Stimulated activated CD8-positive, alpha-beta memory T cell treated with anti-CD3 and anti-CD28 coated beads, Interleukin-7, amount 100 ng/mL, for 24 hours (primary cell): ENCODE measurements around the gene AOPEP.
"Not testable (repeated sequence)": the region's sequence is repeated elsewhere in the genome, so short reads cannot be mapped to it uniquely, and the experiment has no call there.

Experiments
- DNase-seq: peaks from one replicate; pipeline ENCODE4 v3.0.0-alpha.2; 2020; ENCODE audit warnings: low read depth

The AOPEP gene

GRCh38 chr9:94869415-94869843 is 142.9 kb downstream of the AOPEP start:
- DNase-seq: no peak

GRCh38 chr9:94870465-94870792 is 143.9 kb downstream of the AOPEP start:
- no peak for DNase-seq

GRCh38 chr9:94870793-94871558 is 144.5 kb downstream of the AOPEP start:
- DNase-seq: no peak

DNA sequence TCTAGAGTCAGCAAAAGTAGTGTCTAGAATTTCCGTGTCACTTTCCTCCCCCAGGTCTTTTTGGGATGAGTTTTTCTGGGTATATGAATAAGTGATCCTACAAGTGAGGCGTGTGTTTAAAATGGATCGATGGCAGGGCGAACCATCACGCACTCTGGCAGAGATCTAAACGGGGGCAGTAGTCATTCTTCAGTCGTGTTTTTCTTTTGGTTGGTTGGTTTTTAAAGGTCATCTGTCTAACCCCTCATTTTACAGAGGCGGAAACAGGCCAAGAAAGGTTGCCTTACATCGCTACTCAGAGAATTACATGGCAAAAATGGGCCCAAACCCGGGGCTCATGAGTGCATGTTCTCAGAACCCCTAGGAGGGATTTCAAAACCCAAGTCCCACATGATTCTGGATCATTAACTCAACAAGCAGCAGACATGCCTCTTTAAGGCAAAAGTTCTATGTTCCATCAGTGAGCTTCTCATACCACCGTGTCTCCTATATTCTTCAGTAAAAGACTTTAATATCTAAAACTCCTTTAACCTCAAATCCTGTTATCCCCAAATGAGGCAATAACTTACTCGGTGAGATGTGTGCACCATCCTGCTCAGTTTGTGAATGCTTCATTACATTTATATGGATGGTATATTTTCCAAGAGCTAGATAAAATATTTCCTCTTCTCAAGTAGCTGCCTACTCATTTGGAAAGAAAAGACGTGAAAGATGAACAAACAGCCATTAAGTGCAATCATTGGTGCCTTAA is 145.8 kb downstream of the AOPEP start:
- no peak for DNase-seq

DNA sequence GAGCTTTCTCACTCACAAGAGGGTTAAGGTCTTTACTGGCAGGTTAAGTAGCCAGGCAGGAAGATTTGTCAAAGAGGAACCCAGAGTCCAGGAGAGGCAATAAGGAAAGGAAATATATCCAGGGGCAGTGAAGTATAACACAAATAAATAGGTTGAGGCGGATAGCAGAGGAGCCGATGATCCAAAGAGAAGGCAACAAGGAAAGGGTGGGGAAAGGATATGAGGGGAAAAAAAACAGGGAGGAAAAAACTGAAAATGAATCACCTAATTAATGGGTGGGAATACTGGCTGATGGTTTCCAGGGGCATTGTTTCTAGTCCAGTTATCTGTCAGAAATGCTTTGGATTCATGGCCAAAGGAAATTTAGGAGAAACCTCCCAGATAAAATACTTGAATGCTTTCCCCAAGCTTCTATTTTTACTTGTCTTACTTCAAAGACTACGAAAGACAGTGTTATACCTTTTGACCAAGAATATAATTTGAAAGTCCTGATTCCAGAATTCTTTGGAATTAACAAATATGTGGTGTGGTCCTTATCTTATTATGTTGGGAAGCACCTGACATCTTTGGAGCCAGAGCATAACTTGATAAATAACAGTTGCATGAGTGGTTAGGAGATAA is 146.5 kb downstream of the AOPEP start:
- DNase-seq: no peak

DNA sequence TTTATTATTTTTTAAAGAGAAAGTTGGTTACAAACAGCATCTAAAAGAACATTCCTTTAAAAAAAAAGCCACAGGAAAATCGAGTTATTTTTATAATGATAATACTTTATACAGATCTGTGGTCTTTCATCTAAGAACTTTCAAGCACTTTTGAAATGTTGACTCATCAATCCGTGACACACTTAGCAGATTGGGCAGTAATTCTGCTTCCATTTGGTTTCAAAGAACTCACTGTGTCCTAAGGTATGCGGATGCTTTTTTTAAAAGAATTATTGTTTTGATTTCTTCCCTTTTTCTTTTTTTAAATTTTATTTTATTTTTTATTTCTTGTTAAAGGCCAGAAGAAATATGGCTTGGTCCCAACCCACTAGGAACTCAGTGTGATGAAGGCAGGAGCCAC is 147.8 kb downstream of the AOPEP start:
- DNase-seq: no peak

GRCh38 chr9:94875300-94876020 is 149.0 kb downstream of the AOPEP start:
- no peak for DNase-seq

DNA sequence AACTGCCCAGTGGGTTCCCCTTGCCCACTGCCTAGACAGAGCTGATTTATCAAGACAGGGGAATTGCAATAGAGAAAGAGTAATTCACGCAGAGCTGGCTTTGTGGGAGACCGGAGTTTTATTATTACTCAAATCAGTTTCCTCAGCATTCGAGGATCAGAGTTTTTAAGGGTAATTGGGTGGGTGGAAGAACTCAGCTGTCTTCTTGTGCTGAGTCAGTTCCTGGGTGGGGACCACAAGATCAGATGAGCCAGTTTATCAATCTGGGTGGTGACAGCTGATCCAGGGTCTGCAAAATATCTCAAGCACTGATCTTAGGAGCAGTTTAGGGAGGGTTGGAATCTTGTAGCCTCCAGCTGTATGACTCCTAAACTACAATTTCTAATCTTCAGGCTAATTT is 152.3 kb downstream of the AOPEP start:
- DNase-seq: not testable (repeated sequence)

DNA sequence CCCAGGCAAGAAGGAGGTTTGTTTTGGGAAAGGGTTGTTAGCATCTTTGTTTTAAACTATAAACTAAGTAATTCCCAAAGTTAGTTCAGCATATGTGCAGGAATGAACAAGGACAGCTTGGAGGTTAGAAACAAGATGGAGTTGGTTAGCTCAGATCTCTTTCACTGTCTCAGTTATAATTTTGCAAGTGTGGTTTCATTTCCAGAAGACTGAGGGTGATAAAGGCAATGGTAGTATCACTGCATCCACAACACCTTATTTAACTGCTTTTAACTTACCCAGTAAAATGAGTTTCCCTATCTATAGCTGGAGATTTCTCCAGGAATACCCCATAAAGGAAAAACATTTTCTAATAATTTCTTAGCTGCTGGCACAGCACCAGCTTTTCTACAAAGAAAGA is 152.7 kb downstream of the AOPEP start:
- DNase-seq: no peak

DNA sequence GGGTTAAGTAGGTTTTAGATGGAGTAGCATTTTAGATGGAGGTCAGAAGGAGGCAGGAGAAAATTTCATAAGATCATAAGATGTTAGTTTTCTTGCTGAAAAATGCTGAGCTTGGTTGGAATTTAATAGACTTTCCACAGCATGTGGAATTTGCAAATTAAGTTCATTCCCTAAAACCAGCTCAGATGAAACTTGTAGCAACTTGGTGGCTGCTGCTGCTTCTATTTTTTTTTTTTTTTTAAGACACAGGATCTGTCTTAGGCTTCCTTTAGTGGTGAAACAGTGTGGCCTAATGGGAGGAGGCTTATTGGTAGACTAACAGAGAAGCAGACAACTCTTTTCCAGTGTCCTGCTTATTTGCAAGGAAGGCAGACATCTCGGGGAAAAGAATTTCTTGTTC is 154.5 kb downstream of the AOPEP start:
- DNase-seq: no peak

GRCh38 chr9:94881454-94881853 is 155.0 kb downstream of the AOPEP start:
- DNase-seq: no peak

GRCh38 chr9:94881940-94882339 is 155.4 kb downstream of the AOPEP start:
- DNase-seq: no peak

- no peak for DNase-seq
These were observed 156.6 kb downstream of the AOPEP start for GRCh38 chr9:94882966-94883641.

- no peak for DNase-seq
These were observed 159.5 kb downstream of the AOPEP start for GRCh38 chr9:94885854-94886447.

DNA sequence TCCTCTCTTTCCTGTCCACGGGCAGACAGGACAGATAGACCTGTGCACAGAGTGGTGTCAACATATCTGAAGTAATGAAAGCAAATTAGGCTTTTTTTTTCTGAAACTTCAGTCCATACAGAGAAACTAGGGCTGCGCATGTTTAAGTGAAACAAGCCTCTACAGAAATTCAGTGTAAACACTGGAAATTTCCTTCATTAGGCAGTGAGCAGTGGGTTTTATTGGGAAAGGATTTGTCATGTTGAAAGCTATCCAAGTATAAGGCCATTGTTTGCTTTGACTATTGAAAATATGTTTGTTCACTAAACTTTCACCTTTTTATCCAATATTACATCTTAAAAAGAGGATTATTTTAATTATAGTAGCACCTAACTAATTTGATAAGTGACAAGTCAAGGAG is 161.2 kb downstream of the AOPEP start:
- DNase-seq: no peak

- no peak for DNase-seq
These were observed 162.3 kb downstream of the AOPEP start for GRCh38 chr9:94888775-94889174.

DNA sequence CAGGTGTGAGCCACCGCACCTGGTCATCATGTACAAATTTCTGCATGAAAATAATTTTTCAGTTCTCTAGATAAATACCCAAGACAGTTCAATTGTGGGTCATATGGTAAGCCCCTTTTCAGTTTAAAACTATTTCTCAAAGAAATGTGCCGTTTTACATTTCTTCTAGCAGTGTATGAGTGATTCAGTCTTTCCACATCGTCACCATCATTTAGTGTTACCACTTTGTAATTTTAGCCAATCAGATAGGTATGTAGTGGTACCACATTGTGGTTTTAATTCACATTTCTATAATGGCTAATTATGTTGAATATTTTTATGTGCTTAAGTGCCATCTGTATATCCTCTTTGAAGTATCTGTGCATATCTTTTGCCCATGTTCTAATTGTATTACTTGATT is 163.1 kb downstream of the AOPEP start:
- no peak for DNase-seq

- no peak for DNase-seq
These were observed 164.7 kb downstream of the AOPEP start for GRCh38 chr9:94891183-94891582.

DNA sequence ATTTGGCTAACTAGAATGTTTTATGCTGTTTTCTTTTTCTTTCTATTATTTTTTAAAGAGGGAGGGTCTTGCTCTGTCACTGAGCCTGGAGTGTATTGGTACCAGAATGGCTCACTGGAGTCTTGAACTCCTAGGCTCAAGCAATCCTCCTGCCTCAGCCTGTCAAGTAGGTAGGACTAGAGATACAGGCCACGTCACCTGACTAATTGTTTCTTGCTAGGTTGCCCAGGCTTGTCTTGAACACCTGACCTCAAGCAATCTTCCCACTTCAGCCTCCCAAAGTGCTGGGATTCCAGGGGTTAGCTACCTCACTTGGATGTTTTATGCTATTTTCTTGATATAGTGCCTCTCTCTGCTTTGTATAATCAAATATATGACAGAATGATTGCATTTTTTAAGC is 166.2 kb downstream of the AOPEP start:
- DNase-seq: no peak

GRCh38 chr9:94894094-94894699 is 167.7 kb downstream of the AOPEP start:
- no peak for DNase-seq

- no peak for DNase-seq
These were observed 169.2 kb downstream of the AOPEP start for GRCh38 chr9:94895668-94896067.
